ENCODE results near the gene COX5A. TPM values are rescaled to one million over a fixed set of nuclear protein-coding genes. Genes with fewer than 3 reads are reported as not detected.
A peak's percentile ranks its signal among the peaks of the same experiment; 100 is the strongest.

Gene COX5A
- total and polyA plus RNA-seq, 10 donors: 83.2 to 247 (median 114) TPM

DNA sequence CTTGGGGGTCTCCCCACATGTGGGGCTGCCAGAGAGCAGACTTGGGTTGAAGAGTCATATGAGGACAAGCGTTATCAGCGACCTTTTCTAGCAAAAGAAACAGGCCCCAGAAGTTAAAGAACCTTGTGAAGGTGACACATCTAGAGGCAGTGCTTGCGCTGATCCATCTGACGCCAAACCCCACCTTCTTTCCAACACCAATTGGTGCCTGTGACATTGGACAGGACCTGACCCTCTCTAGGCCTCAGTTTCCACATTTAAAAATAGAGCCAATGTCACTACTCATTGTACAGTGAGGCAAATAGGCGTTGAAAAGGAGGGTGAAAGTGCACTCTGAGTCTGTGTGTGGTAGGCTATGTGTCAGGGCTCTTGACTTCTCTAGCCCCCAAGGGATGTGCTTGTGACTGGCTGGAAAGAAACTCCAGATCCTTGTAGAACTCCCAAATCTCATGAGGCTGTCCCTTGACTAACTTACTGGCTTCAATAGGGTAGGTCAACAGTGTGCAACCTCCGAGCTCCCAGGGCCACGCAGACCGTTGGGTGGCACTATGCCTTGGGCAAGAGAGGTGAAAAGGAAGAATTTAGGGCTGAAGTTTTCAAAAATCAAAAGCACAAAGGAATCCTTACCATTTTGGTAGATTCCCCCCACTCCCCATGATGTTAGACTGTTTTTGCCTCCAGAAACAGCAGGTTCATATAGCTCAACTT, 30.6 kb downstream of the COX5A start:
- WGBS, 5 donors: 50 to 60% (median 53%) methylated on average over 8 of the region's 8 CpGs
- Histone ChIP-seq H3K4me1 (peaks cover 16 to 49% (median 42%) of the 10 kb centered on the region in 6 donors), H3K36me3 (peaks cover 0 to 48% (median 25%) of the 10 kb centered on the region in 6 donors), H3K27me3 (replicated peaks in 1 of 7) (no peaks in the 10 kb centered on the region), H3K4me3 (peak overlapping the region; percentile 66 to 95 (median 91)), H3K27ac (peak overlapping the region; percentile 89 to 97 (median 93)), H3K9me3 (no peaks in the 10 kb centered on the region)
- intact Hi-C loops (cut with DNase I; ENCODE audit: low total_unique reads): no loop called here
- no peak for TF ChIP-seq POLR2AphosphoS5 (IDR thresholded peaks at IDR 0.05)
- TF ChIP-seq, protein P1, sequence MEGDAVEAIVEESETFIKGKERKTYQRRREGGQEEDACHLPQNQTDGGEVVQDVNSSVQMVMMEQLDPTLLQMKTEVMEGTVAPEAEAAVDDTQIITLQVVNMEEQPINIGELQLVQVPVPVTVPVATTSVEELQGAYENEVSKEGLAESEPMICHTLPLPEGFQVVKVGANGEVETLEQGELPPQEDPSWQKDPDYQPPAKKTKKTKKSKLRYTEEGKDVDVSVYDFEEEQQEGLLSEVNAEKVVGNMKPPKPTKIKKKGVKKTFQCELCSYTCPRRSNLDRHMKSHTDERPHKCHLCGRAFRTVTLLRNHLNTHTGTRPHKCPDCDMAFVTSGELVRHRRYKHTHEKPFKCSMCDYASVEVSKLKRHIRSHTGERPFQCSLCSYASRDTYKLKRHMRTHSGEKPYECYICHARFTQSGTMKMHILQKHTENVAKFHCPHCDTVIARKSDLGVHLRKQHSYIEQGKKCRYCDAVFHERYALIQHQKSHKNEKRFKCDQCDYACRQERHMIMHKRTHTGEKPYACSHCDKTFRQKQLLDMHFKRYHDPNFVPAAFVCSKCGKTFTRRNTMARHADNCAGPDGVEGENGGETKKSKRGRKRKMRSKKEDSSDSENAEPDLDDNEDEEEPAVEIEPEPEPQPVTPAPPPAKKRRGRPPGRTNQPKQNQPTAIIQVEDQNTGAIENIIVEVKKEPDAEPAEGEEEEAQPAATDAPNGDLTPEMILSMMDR (IDR thresholded peaks at IDR 0.05 in 8 of 11, conservative IDR thresholded peaks at IDR 0.05 in 3 of 11): no peak
- no peak for TF ChIP-seq POLR2A (IDR thresholded peaks at IDR 0.05)
- peak; percentile 44 for DNase-seq

DNA sequence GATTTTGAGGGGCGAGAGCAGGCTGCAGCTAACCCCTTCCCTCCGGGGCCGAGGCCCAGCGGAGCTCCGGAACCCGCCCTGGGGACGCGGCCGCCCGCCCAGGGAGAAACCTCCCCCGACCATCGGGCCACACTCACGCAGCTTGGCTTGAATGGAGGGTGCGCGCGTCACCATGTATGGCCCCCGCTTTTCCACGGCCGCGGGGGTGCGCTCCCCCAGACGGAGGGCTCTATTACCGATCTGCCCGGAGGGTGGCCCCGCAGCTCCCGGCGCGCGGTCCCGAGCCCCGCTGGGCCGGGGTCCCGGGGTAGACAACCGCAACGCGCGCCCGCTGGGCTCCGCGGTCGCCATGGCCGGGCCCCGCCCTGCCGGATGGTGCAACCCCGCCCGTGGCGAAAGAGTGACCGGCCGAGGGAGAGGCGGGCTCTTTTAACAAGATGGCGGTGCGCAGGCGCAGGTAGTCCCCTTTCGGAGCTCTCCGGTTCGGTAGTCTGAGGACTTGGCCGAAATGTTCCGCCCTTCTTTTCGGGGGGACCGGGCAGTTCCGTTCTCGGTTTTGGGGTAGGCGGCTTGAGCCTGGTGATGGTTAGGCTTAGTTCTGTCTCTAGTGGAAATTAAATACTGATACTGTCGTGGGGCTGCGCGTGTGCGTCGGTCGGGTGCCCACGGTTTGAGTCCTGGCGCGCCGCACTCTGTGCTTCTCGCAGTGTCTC, 31.3 kb downstream of the COX5A start, which contains the start of gene FAM219B:
Gene FAM219B (minus strand): TSS at position 402 of the 713 bp plus-strand sequence. CDS start 51 bp downstream, at position 351.
- WGBS, 5 donors: 0 to 2% (median 0%) methylated on average over 38 to 74 of the region's 74 CpGs
- intact Hi-C loops (cut with DNase I; ENCODE audit: low total_unique reads): no loop called here
- peak in 1 of 3 donors; percentile 13 for TF ChIP-seq POLR2A (IDR thresholded peaks at IDR 0.05)
- TF ChIP-seq, protein P1 (IDR thresholded peaks at IDR 0.05 in 8 of 11, conservative IDR thresholded peaks at IDR 0.05 in 3 of 11): peak in 3 of 11 experiments; percentile 9 to 18 (median 12)
- TF ChIP-seq POLR2AphosphoS5 (IDR thresholded peaks at IDR 0.05): peak; percentile 87 to 91 (median 91)
- no peaks in the 10 kb centered on the region for H3K27me3 ChIP-seq (replicated peaks in 1 of 7)
- peak within 1 kb of the TSS; percentile 66 to 95 (median 91) for H3K4me3 ChIP-seq
- H3K9me3 ChIP-seq: no peaks in the 10 kb centered on the region
- peaks cover 20 to 56% (median 49%) of the 10 kb centered on the region in 6 donors for H3K4me1 ChIP-seq
- H3K27ac ChIP-seq: peak within 1 kb of the TSS; percentile 89 to 97 (median 93)
- peak; percentile 99 for DNase-seq
- H3K36me3 ChIP-seq: peaks cover 0 to 48% (median 27%) of the 10 kb centered on the region in 6 donors

DNA sequence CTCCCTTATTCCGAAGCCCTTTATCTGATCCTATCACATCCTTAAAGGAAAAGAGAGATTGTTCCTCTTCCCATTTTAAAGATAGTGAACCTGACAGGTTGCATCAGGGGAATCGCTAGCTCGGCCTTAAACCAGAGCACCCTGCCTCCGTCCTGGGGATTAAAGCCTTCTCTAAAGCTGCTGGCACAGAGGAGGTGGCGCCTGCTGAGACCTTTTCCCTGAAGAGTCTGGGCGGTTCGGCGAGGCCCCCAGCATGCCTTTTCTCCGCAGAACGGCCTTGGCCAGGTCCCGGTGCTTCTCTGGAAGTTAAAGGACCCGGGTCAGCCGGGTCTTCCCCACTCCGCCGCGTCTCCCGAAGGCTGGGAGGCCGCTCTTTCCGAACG, 31.8 kb downstream of the COX5A start:
- Histone ChIP-seq H3K27me3 (replicated peaks in 1 of 7) (no peaks in the 10 kb centered on the region), H3K9me3 (no peaks in the 10 kb centered on the region), H3K4me1 (peaks cover 26 to 61% (median 54%) of the 10 kb centered on the region in 6 donors), H3K36me3 (peaks cover 0 to 46% (median 27%) of the 10 kb centered on the region in 6 donors), H3K27ac (peak overlapping the region; percentile 89 to 97 (median 93)), H3K4me3 (peak overlapping the region; percentile 66 to 95 (median 91))
- 0 to 1% (median 0%) methylated on average over 20 of the region's 20 CpGs for WGBS, 5 donors
- no peak for TF ChIP-seq POLR2A (IDR thresholded peaks at IDR 0.05)
- peak; percentile 22 for DNase-seq
- intact Hi-C loops (cut with DNase I; ENCODE audit: low total_unique reads): no loop called here

DNA sequence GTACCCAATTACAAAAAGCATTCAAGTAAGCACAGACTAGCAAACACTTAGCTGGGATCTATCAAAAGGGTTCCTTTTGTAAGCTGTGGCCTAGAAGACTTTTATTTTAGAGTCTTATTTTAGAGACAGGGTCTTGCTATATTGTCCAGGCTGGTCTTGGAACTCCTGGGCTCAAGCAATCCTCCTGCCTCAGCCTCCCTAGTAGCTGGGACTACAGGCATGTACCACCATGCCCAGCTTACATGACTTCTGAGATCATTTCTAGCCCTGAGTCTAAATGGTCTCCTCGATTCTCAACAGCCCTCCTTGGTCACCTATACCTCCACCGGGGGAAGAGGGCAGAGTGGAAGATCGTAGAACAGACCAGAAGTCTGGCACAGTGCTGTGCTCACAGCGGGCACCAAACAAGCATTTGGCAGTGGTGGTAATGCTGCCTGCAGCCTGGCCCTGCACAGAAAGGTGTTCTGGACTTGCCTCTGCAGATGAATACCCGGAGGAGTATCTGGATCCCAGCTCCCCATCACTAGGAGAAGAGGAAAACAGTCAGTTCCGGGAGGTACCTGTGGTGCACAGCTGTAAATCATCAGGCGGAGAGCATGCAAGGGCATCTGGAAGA, 33.6 kb downstream of the COX5A start:
- Histone ChIP-seq H3K4me3 (peak overlapping the region in 2 of 8 donors; percentile 89 to 90), H3K27ac (peak overlapping the region in 2 of 8 donors; percentile 93 to 97), H3K9me3 (no peaks in the 10 kb centered on the region), H3K36me3 (peaks cover 0 to 57% (median 40%) of the 10 kb centered on the region in 6 donors), H3K4me1 (peaks cover 27 to 78% (median 67%) of the 10 kb centered on the region in 6 donors), H3K27me3 (replicated peaks in 1 of 7) (no peaks in the 10 kb centered on the region)
- WGBS, 5 donors: 85 to 94% (median 88%) methylated on average over 7 of the region's 7 CpGs
- no peak for TF ChIP-seq POLR2A (IDR thresholded peaks at IDR 0.05)
- TF ChIP-seq, protein P1 (IDR thresholded peaks at IDR 0.05 in 8 of 11, conservative IDR thresholded peaks at IDR 0.05 in 3 of 11): no peak
- TF ChIP-seq POLR2AphosphoS5 (IDR thresholded peaks at IDR 0.05): no peak
- DNase-seq: peak; percentile 34
- intact Hi-C loops (cut with DNase I; ENCODE audit: low total_unique reads): loop anchor here (5.0 kb wide), 1 partner anchor 62 kb away; the partner anchor contains the start of gene ULK3

Data from spleen (tissue), 11 donors.